ENCODE results near the gene PGM5. TPM values are rescaled to one million over a fixed set of nuclear protein-coding genes. Genes with fewer than 3 reads are reported as not detected.
A peak's percentile ranks its signal among the peaks of the same experiment; 100 is the strongest.

Gene PGM5
- total and polyA plus RNA-seq, 4 donors, result 33.7 to 124 (median 79.0) TPM

GRCh38 chr9:68482548-68482947 lies 126.1 kb downstream of the PGM5 start:
- no peaks in the 10 kb centered on the region for H3K27me3 ChIP-seq (ENCODE audit: control insufficient read depth in 1 of 2, insufficient read depth in 2 of 2, low read length in 1 of 2)
- WGBS, 2 donors, result 34 to 38% methylated on average over 1 of the region's 1 CpG
- DNase-seq (no peak), ATAC-seq (ENCODE audit: low FRiP score) (no peak)
- intact Hi-C loops (cut with DNase I), result no loop called here
- H3K4me3 ChIP-seq (ENCODE audit: low read length in 2 of 2), result no peak overlapping the region
- no peaks in the 10 kb centered on the region for H3K4me1 ChIP-seq (ENCODE audit: control insufficient read depth in 1 of 2, insufficient read depth in 2 of 2, low read length in 2 of 2)
- peaks cover 4 to 5% of the 10 kb centered on the region in 2 donors for H3K36me3 ChIP-seq (ENCODE audit: control insufficient read depth in 1 of 2, insufficient read depth in 2 of 2, low read length in 1 of 2)
- H3K9me3 ChIP-seq (ENCODE audit: control insufficient read depth, low read length), result peaks cover 1% of the 10 kb centered on the region
- no peak overlapping the region for H3K27ac ChIP-seq (ENCODE audit: low read depth in 1 of 2, low read length in 2 of 2)

DNA sequence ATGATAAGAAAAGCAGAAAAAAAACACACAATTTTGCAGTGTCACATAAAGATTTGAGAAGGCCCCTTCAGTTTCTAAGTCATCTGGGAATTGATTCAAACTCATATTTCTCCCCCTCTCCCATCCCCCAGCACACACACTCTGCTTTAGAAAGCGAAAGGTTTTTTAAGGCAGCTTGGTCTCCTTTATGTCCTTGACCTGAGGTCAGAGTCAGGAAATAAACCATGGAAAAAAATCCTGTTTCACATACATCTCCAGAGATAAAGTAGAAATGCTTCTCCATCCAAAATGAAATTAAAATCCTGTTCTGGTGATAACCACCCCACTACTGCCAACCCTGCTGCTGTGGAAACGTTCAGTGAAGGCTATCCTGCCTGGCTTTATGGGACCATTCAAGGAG lies 131.7 kb downstream of the PGM5 start:
- WGBS, 2 donors, result 49 to 52% methylated on average over 2 of the region's 2 CpGs
- H3K9me3 ChIP-seq (ENCODE audit: control insufficient read depth, low read length), result peaks cover 1% of the 10 kb centered on the region
- no peak for ATAC-seq (ENCODE audit: low FRiP score)

GRCh38 chr9:68489646-68490045 lies 133.2 kb downstream of the PGM5 start:
- Histone ChIP-seq H3K36me3 (ENCODE audit: control insufficient read depth in 1 of 2, insufficient read depth in 2 of 2, low read length in 1 of 2) (peaks cover 2 to 5% of the 10 kb centered on the region in 2 donors), H3K4me3 (ENCODE audit: low read length in 2 of 2) (no peak overlapping the region), H3K9me3 (ENCODE audit: control insufficient read depth, low read length) (peaks cover 1% of the 10 kb centered on the region), H3K4me1 (ENCODE audit: control insufficient read depth in 1 of 2, insufficient read depth in 2 of 2, low read length in 2 of 2) (peaks cover 5 to 6% of the 10 kb centered on the region in 2 donors), H3K27ac (ENCODE audit: low read depth in 1 of 2, low read length in 2 of 2) (no peak overlapping the region), H3K27me3 (ENCODE audit: control insufficient read depth in 1 of 2, insufficient read depth in 2 of 2, low read length in 1 of 2) (no peaks in the 10 kb centered on the region)
- WGBS, 2 donors, result 75 to 81% methylated on average over 4 of the region's 4 CpGs
- intact Hi-C loops (cut with DNase I), result loop anchor here in 1 of 2 donors (10.0 kb wide), 1 partner anchor 45 kb away; no protein-coding TSS in a partner anchor
- ATAC-seq (ENCODE audit: low FRiP score) (no peak), DNase-seq (no peak)

More for the DNA sequence above, 131.7 kb downstream of the PGM5 start:
- no peaks in the 10 kb centered on the region for H3K4me1 ChIP-seq (ENCODE audit: control insufficient read depth in 1 of 2, insufficient read depth in 2 of 2, low read length in 2 of 2)
- H3K27ac ChIP-seq (ENCODE audit: low read depth in 1 of 2, low read length in 2 of 2), result no peak overlapping the region
- H3K4me3 ChIP-seq (ENCODE audit: low read length in 2 of 2), result no peak overlapping the region
- no peaks in the 10 kb centered on the region for H3K27me3 ChIP-seq (ENCODE audit: control insufficient read depth in 1 of 2, insufficient read depth in 2 of 2, low read length in 1 of 2)
- intact Hi-C loops (cut with DNase I), result no loop called here
- H3K36me3 ChIP-seq (ENCODE audit: control insufficient read depth in 1 of 2, insufficient read depth in 2 of 2, low read length in 1 of 2), result peaks cover 2 to 5% of the 10 kb centered on the region in 2 donors
- no peak for DNase-seq

DNA sequence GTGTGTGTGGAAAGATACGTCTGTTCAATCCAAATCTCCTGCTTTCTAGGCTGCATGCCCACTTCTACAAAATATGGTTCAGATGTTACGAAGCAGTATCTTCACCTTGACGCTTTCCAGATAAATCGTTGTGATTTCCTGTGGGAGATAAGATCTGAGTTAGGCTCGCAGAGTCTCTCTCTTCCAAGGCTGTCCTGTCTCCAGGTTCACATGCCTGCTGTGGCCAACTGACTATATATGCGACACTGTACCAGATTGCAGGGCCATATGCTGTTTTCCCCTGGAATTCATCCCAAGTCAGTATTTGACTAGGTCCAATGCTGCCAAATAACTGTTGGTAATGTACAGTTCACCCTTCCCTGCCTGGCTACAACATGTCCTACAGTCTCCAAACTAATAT lies 136.4 kb downstream of the PGM5 start:
- DNase-seq, result no peak
- Histone ChIP-seq H3K27me3 (ENCODE audit: control insufficient read depth in 1 of 2, insufficient read depth in 2 of 2, low read length in 1 of 2) (no peaks in the 10 kb centered on the region), H3K9me3 (ENCODE audit: control insufficient read depth, low read length) (no peaks in the 10 kb centered on the region), H3K4me3 (ENCODE audit: low read length in 2 of 2) (no peak overlapping the region), H3K36me3 (ENCODE audit: control insufficient read depth in 1 of 2, insufficient read depth in 2 of 2, low read length in 1 of 2) (no peaks in the 10 kb centered on the region), H3K4me1 (ENCODE audit: control insufficient read depth in 1 of 2, insufficient read depth in 2 of 2, low read length in 2 of 2) (peaks cover 5 to 6% of the 10 kb centered on the region in 2 donors), H3K27ac (ENCODE audit: low read depth in 1 of 2, low read length in 2 of 2) (no peak overlapping the region)
- intact Hi-C loops (cut with DNase I), result loop anchor here in 1 of 2 donors (10.0 kb wide), 1 partner anchor 48 kb away; no protein-coding TSS in a partner anchor
- no peak for ATAC-seq (ENCODE audit: low FRiP score)
- 17 to 22% methylated on average over 6 of the region's 6 CpGs for WGBS, 2 donors

DNA sequence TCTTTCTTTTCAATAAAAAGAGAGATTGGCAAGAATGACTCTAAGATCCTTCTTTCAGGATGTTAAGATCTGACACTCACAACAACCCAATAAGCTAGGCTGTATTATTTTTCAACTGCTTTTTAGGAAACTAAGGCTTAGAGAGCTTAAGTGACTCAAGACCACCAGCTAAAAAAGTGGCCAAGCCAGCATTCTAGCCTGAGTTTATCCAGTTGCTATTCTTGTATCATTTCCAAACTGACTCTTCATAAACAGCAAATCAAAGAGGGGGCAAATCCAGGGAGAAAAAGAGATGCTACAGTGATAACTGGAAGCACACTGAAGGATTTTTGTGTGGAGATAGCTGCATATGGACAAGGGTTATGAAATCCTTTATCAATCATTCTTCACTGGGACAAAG lies 137.1 kb downstream of the PGM5 start:
- Histone ChIP-seq H3K27ac (ENCODE audit: low read depth in 1 of 2, low read length in 2 of 2) (peak overlapping the region in 1 of 2 donors; percentile 28), H3K4me3 (ENCODE audit: low read length in 2 of 2) (no peak overlapping the region), H3K9me3 (ENCODE audit: control insufficient read depth, low read length) (no peaks in the 10 kb centered on the region), H3K36me3 (ENCODE audit: control insufficient read depth in 1 of 2, insufficient read depth in 2 of 2, low read length in 1 of 2) (no peaks in the 10 kb centered on the region), H3K4me1 (ENCODE audit: control insufficient read depth in 1 of 2, insufficient read depth in 2 of 2, low read length in 2 of 2) (peaks cover 5 to 6% of the 10 kb centered on the region in 2 donors), H3K27me3 (ENCODE audit: control insufficient read depth in 1 of 2, insufficient read depth in 2 of 2, low read length in 1 of 2) (no peaks in the 10 kb centered on the region)
- DNase-seq (no peak), ATAC-seq (ENCODE audit: low FRiP score) (no peak)
- intact Hi-C loops (cut with DNase I), result loop anchor here in 1 of 2 donors (10.0 kb wide), 1 partner anchor 49 kb away; no protein-coding TSS in a partner anchor

- no peak overlapping the region for H3K4me3 ChIP-seq (ENCODE audit: low read length in 2 of 2)
- DNase-seq (no peak), ATAC-seq (ENCODE audit: low FRiP score) (peak; percentile 49)
- H3K4me1 ChIP-seq (ENCODE audit: control insufficient read depth in 1 of 2, insufficient read depth in 2 of 2, low read length in 2 of 2), result peaks cover 5 to 6% of the 10 kb centered on the region in 2 donors
- H3K27ac ChIP-seq (ENCODE audit: low read depth in 1 of 2, low read length in 2 of 2), result peak overlapping the region; percentile 28 to 81
- peaks cover 0 to under 1% of the 10 kb centered on the region in 2 donors for H3K36me3 ChIP-seq (ENCODE audit: control insufficient read depth in 1 of 2, insufficient read depth in 2 of 2, low read length in 1 of 2)
- H3K27me3 ChIP-seq (ENCODE audit: control insufficient read depth in 1 of 2, insufficient read depth in 2 of 2, low read length in 1 of 2), result no peaks in the 10 kb centered on the region
- no peaks in the 10 kb centered on the region for H3K9me3 ChIP-seq (ENCODE audit: control insufficient read depth, low read length)
- 30 to 34% methylated on average over 3 of the region's 3 CpGs for WGBS, 2 donors
- intact Hi-C loops (cut with DNase I), result loop anchor here in 1 of 2 donors (10.0 kb wide), 1 partner anchor 49 kb away; no protein-coding TSS in a partner anchor
These were observed 137.7 kb downstream of the PGM5 start for GRCh38 chr9:68493958-68494577.

- DNase-seq, result no peak
- Histone ChIP-seq H3K36me3 (ENCODE audit: control insufficient read depth in 1 of 2, insufficient read depth in 2 of 2, low read length in 1 of 2) (peaks cover 0 to 3% of the 10 kb centered on the region in 2 donors), H3K4me3 (ENCODE audit: low read length in 2 of 2) (no peak overlapping the region), H3K4me1 (ENCODE audit: control insufficient read depth in 1 of 2, insufficient read depth in 2 of 2, low read length in 2 of 2) (peaks cover 5 to 6% of the 10 kb centered on the region in 2 donors), H3K27ac (ENCODE audit: low read depth in 1 of 2, low read length in 2 of 2) (peak overlapping the region in 1 of 2 donors; percentile 14), H3K27me3 (ENCODE audit: control insufficient read depth in 1 of 2, insufficient read depth in 2 of 2, low read length in 1 of 2) (no peaks in the 10 kb centered on the region), H3K9me3 (ENCODE audit: control insufficient read depth, low read length) (no peaks in the 10 kb centered on the region)
- peak; percentile 66 for ATAC-seq (ENCODE audit: low FRiP score)
- intact Hi-C loops (cut with DNase I), result loop anchor here in 1 of 2 donors (5.0 to 10.0 kb wide), 2 partner anchors 33 to 50 kb away; no protein-coding TSS in a partner anchor
- WGBS, 2 donors, result 25 to 34% methylated on average over 1 of the region's 1 CpG
These were observed 138.8 kb downstream of the PGM5 start for GRCh38 chr9:68495247-68495646.

GRCh38 chr9:68496356-68496755 lies 139.9 kb downstream of the PGM5 start:
- Histone ChIP-seq H3K36me3 (ENCODE audit: control insufficient read depth in 1 of 2, insufficient read depth in 2 of 2, low read length in 1 of 2) (peaks cover 0 to 3% of the 10 kb centered on the region in 2 donors), H3K4me1 (ENCODE audit: control insufficient read depth in 1 of 2, insufficient read depth in 2 of 2, low read length in 2 of 2) (peaks cover 5 to 7% of the 10 kb centered on the region in 2 donors), H3K27ac (ENCODE audit: low read depth in 1 of 2, low read length in 2 of 2) (no peak overlapping the region), H3K4me3 (ENCODE audit: low read length in 2 of 2) (no peak overlapping the region), H3K9me3 (ENCODE audit: control insufficient read depth, low read length) (no peaks in the 10 kb centered on the region), H3K27me3 (ENCODE audit: control insufficient read depth in 1 of 2, insufficient read depth in 2 of 2, low read length in 1 of 2) (no peaks in the 10 kb centered on the region)
- ATAC-seq (ENCODE audit: low FRiP score) (no peak), DNase-seq (no peak)
- intact Hi-C loops (cut with DNase I), result loop anchor here in 1 of 2 donors (5.0 to 10.0 kb wide), 2 partner anchors 34 to 52 kb away; no protein-coding TSS in a partner anchor

GRCh38 chr9:68497629-68498028 lies 141.2 kb downstream of the PGM5 start:
- Histone ChIP-seq H3K4me3 (ENCODE audit: low read length in 2 of 2) (no peak overlapping the region), H3K36me3 (ENCODE audit: control insufficient read depth in 1 of 2, insufficient read depth in 2 of 2, low read length in 1 of 2) (peaks cover 0 to 3% of the 10 kb centered on the region in 2 donors), H3K27ac (ENCODE audit: low read depth in 1 of 2, low read length in 2 of 2) (peak overlapping the region in 1 of 2 donors; percentile 54), H3K27me3 (ENCODE audit: control insufficient read depth in 1 of 2, insufficient read depth in 2 of 2, low read length in 1 of 2) (no peaks in the 10 kb centered on the region), H3K9me3 (ENCODE audit: control insufficient read depth, low read length) (no peaks in the 10 kb centered on the region), H3K4me1 (ENCODE audit: control insufficient read depth in 1 of 2, insufficient read depth in 2 of 2, low read length in 2 of 2) (peaks cover 9 to 10% of the 10 kb centered on the region in 2 donors)
- intact Hi-C loops (cut with DNase I), result loop anchor here in 1 of 2 donors (5.0 to 10.0 kb wide), 2 partner anchors 35 to 53 kb away; no protein-coding TSS in a partner anchor
- WGBS, 2 donors, result 98 to 100% methylated on average over 1 of the region's 1 CpG
- ATAC-seq (ENCODE audit: low FRiP score), result no peak
- no peak for DNase-seq
